ENCODE measurements around the gene ZSCAN20.

ZSCAN20 gene

DNA sequence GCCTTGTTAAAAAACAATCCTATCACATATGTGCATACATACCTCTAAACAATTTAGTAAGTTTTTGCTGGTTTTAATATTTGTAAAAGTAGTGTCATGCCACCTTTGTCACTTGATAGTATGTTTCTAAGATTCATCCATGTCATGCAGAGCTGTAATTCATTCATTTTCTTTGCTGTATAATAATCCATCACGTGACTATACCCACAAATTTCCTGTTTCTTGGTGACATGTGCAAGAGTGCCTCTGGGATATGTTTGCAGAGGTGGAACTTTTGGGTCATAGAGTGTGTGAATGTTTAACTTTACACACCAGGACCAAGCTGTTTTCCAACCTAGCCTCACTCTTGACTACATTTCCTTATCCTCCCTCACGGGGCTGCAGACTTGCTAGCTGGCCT is 62.9 kb downstream of the ZSCAN20 start:
- TF ChIP-seq CTCF (IDR thresholded peaks at IDR 0.05; ENCODE audit: low read depth, low read length, missing control alignments), result no peak
- in situ Hi-C loops (cut with HindIII; ENCODE audit: low sequenced_read_pairs), result no loop called here
- H3K4me3 ChIP-seq (ENCODE audit: low read depth, low read length), result no peak overlapping the region
- no peak for DNase-seq (ENCODE audit: low read depth)

DNA sequence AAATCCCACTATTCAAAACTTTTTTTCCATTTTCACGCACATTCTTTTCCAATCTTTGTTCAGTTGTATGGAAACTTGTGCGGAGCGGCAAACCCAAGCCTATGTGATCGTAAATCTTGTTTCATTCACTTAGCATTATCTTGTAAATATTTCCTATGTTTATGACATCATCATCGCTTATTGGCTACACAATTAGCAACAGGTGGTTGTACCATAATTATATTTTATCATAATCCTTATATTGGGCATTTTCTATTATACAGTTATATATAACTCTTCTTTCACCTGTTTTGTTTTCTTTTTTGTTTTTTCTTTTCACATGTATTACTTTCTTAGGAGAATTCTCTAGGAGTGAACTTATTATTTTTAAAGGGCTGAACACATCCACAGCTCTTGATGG is 65.4 kb downstream of the ZSCAN20 start:
- in situ Hi-C loops (cut with HindIII; ENCODE audit: low sequenced_read_pairs), result no loop called here
- TF ChIP-seq CTCF (IDR thresholded peaks at IDR 0.05; ENCODE audit: low read depth, low read length, missing control alignments), result no peak
- H3K4me3 ChIP-seq (ENCODE audit: low read depth, low read length), result no peak overlapping the region
- no peak for DNase-seq (ENCODE audit: low read depth)

DNA sequence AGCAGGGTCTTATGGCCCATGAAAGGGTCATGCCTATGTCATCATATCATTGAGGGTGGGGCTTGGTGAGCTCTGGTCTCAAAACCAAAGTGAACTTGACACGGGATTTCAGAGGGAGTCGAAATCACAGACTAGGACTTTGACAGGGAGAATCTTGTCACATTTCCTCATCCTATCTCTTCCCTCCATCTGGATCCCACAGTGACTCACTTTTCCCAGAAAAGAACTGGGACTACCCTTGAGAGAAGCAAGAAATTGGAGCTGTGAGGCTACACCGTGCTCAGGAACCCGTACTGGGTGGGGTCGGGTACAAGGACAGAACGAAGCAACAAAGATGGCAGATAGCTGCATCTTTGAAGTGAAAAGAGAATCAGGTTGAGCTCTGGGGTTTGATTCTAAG is 69.5 kb downstream of the ZSCAN20 start:
- no peak for DNase-seq (ENCODE audit: low read depth)
- no peak for TF ChIP-seq CTCF (IDR thresholded peaks at IDR 0.05; ENCODE audit: low read depth, low read length, missing control alignments)
- no peak overlapping the region for H3K4me3 ChIP-seq (ENCODE audit: low read depth, low read length)
- in situ Hi-C loops (cut with HindIII; ENCODE audit: low sequenced_read_pairs), result no loop called here

All from astrocyte of the cerebellum (primary cell).